Measurements from ENCODE around the gene EVI2B. TPM values are rescaled to one million over a fixed set of nuclear protein-coding genes. Genes with fewer than 3 reads are reported as not detected.

EVI2B gene
- total and polyA plus RNA-seq, 9 donors, result 1.7 to 31.9 (median 3.0) TPM

GRCh38 chr17:31311526-31311925 is 2.3 kb downstream of the EVI2B start:
- Histone ChIP-seq H3K27ac (no peak overlapping the region), H3K36me3 (no peaks in the 10 kb centered on the region), H3K4me3 (no peak overlapping the region), H3K4me1 (ENCODE audit: insufficient read depth) (no peaks in the 10 kb centered on the region), H3K9me3 (no peaks in the 10 kb centered on the region), H3K27me3 (no peaks in the 10 kb centered on the region)
- no peak for DNase-seq
- 87 to 92% (median 92%) methylated on average over 3 of the region's 3 CpGs for WGBS, 3 donors
- intact Hi-C loops (cut with DNase I), result no loop called here
- TF ChIP-seq, protein P1, sequence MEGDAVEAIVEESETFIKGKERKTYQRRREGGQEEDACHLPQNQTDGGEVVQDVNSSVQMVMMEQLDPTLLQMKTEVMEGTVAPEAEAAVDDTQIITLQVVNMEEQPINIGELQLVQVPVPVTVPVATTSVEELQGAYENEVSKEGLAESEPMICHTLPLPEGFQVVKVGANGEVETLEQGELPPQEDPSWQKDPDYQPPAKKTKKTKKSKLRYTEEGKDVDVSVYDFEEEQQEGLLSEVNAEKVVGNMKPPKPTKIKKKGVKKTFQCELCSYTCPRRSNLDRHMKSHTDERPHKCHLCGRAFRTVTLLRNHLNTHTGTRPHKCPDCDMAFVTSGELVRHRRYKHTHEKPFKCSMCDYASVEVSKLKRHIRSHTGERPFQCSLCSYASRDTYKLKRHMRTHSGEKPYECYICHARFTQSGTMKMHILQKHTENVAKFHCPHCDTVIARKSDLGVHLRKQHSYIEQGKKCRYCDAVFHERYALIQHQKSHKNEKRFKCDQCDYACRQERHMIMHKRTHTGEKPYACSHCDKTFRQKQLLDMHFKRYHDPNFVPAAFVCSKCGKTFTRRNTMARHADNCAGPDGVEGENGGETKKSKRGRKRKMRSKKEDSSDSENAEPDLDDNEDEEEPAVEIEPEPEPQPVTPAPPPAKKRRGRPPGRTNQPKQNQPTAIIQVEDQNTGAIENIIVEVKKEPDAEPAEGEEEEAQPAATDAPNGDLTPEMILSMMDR (IDR thresholded peaks at IDR 0.05), result no peak
- TF ChIP-seq POLR2A (IDR thresholded peaks at IDR 0.05) (no peak), EP300 (IDR thresholded peaks at IDR 0.05) (no peak)

DNA sequence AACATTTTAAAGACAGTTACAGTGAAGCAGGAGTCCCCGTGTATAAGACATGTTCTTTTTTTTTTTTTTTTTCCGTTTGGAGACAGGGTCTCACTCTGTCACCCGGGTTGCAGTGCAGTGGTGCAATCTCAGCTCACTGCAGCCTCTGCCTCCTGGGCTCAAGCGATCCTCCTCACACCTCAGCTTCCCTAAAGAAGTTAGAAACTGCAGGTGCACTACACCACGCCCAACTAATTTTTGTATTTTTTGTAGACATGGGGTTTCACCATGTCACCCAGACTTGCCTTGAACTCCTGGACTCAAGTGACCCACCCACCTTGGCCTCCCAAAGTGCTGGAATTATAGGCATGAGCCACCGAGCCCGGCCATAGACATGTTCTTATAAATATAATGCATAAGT is 3.0 kb downstream of the EVI2B start:
- no peaks in the 10 kb centered on the region for H3K36me3 ChIP-seq
- H3K27ac ChIP-seq, result no peak overlapping the region
- TF ChIP-seq EP300 (IDR thresholded peaks at IDR 0.05) (no peak), POLR2A (IDR thresholded peaks at IDR 0.05) (no peak)
- no peaks in the 10 kb centered on the region for H3K27me3 ChIP-seq
- DNase-seq, result no peak
- H3K4me1 ChIP-seq (ENCODE audit: insufficient read depth), result no peaks in the 10 kb centered on the region
- WGBS, 3 donors, result 82 to 88% (median 87%) methylated on average over 7 of the region's 7 CpGs
- intact Hi-C loops (cut with DNase I), result no loop called here
- no peaks in the 10 kb centered on the region for H3K9me3 ChIP-seq
- no peak overlapping the region for H3K4me3 ChIP-seq

GRCh38 chr17:31310260-31310659 is 3.6 kb downstream of the EVI2B start:
- H3K4me1 ChIP-seq (ENCODE audit: insufficient read depth), result no peaks in the 10 kb centered on the region
- intact Hi-C loops (cut with DNase I), result no loop called here
- TF ChIP-seq POLR2A (IDR thresholded peaks at IDR 0.05), result no peak
- TF ChIP-seq EP300 (IDR thresholded peaks at IDR 0.05), result no peak
- TF ChIP-seq, protein P1 (IDR thresholded peaks at IDR 0.05), result no peak
- H3K36me3 ChIP-seq, result no peaks in the 10 kb centered on the region
- H3K4me3 ChIP-seq, result no peak overlapping the region
- no peaks in the 10 kb centered on the region for H3K9me3 ChIP-seq
- DNase-seq, result no peak
- 44 to 89% (median 67%) methylated on average over 2 of the region's 2 CpGs for WGBS, 3 donors
- no peak overlapping the region for H3K27ac ChIP-seq
- H3K27me3 ChIP-seq, result no peaks in the 10 kb centered on the region

DNA sequence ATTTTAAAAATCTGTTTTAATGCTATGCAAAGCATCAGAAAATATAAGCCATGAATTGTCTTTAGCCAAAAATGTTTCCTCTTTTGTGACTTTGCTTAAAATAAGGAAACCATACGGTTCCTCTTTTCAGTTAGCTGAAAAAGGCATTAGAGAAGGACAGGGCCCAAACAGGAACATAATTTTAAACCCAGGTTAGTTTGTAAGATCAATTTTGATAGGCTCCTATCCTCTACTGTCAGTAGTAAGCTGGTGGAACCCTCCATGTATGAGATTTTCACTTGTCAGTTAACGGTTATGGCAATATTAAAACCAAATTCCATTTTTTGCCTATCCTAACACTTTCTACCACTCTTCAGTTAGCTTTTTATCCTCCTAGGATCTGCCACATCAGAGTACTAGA is 4.3 kb downstream of the EVI2B start:
- Histone ChIP-seq H3K27me3 (no peaks in the 10 kb centered on the region), H3K9me3 (no peaks in the 10 kb centered on the region), H3K36me3 (no peaks in the 10 kb centered on the region), H3K27ac (no peak overlapping the region), H3K4me1 (ENCODE audit: insufficient read depth) (no peaks in the 10 kb centered on the region), H3K4me3 (no peak overlapping the region)
- no peak for TF ChIP-seq POLR2A (IDR thresholded peaks at IDR 0.05)
- TF ChIP-seq EP300 (IDR thresholded peaks at IDR 0.05), result no peak
- TF ChIP-seq, protein P1 (IDR thresholded peaks at IDR 0.05), result no peak
- DNase-seq, result no peak
- intact Hi-C loops (cut with DNase I), result no loop called here
- WGBS, 3 donors, result 93 to 95% (median 94%) methylated on average over 2 of the region's 2 CpGs

DNA sequence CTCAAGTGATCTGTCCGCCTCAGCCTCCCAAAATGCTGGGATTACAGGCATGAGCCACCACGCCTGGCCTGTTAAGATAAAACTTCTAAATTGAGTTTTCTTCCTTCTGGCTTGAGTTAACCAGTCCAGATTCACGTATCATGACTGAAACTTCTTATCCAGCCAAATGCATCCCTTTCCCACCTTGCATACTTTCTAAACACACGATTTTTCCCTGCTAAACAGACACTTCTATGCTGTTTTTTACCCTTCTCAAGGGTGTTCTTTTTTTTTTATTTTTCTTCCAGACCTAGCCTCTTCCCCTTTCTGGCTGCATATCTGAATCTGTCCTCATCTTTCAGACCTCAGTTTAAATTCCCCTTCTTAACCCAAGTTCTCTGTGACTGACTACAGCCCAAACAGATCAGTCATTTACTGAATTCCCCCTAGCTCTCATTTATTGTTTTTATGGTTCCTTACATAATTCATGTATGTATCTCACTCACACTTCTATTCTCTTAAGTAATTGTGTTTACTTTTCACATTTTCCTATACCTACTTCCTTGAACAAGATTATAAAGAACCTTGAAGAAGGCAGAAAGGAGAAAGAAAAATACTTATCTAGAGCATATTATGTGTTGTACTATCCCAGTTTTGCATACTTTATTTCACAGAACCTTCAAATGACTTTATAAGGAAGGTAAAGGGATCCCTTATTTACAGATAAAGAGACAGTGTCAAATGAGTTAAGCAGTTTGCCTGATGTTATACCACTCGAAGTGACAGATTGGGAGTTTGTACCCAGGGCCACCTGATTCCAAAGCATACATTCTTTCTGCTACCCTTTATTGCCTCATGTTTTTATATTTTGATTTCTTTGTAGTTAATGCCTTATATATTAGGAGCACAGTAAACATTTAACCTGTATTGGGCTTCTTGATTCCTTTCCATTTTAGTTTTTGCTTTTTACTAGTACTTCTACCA is 5.2 kb downstream of the EVI2B start:
- DNase-seq, result no peak
- H3K27ac ChIP-seq, result no peak overlapping the region
- WGBS, 3 donors, result 79 to 85% (median 81%) methylated on average over 5 of the region's 5 CpGs
- no peak overlapping the region for H3K4me3 ChIP-seq
- no peaks in the 10 kb centered on the region for H3K9me3 ChIP-seq
- no peaks in the 10 kb centered on the region for H3K36me3 ChIP-seq
- no peak for TF ChIP-seq POLR2A (IDR thresholded peaks at IDR 0.05)
- no peak for TF ChIP-seq EP300 (IDR thresholded peaks at IDR 0.05)
- TF ChIP-seq, protein P1 (IDR thresholded peaks at IDR 0.05), result no peak
- no peaks in the 10 kb centered on the region for H3K4me1 ChIP-seq (ENCODE audit: insufficient read depth)
- intact Hi-C loops (cut with DNase I), result no loop called here
- H3K27me3 ChIP-seq, result no peaks in the 10 kb centered on the region

All from ovary (tissue), 9 donors.